IMR-90 (cell line): Measurements from ENCODE around the gene DOK6. TPM values are rescaled to one million over a fixed set of nuclear protein-coding genes. Genes with fewer than 3 reads are reported as not detected.

Experiments
- ATAC-seq: fragments of 200-7000 bp; cut with Tn5 transposase; 2 replicates; pipeline ENCODE4 v1.9.1; 2020; ENCODE audit warnings: low read depth, mild to moderate bottlenecking, moderate library complexity
- BruUV-seq: library from RNA; stranded (reverse); fragments of 400-500 nt; replicated peaks from 2 replicates; lab custom pipeline; 2021; lab: Mats Ljungman, UMichigan
- CTCF ChIA-PET: fragments of 300-600 bp; formaldehyde crosslinking; extraction: SDS; loops from one replicate; lab custom pipeline; 2021; ENCODE audit warnings: antibody characterized with exemption; lab: Yijun Ruan, JAX
- POLR2A ChIA-PET: fragments of 300-600 bp; sonication (Branson Sonifier 250); formaldehyde crosslinking; loops from one replicate; lab custom pipeline; 2022; ENCODE audit warnings: antibody characterized with exemption; ENCODE audit not compliant: unreplicated experiment; lab: Charles Lee
- DNase-seq: peaks from one replicate; pipeline ENCODE4 v3.0.0; 2013
- H2AFZ ChIP-seq: replicated peaks from 2 replicates; pipeline ENCODE3; 2013; ENCODE audit warnings: low read length, mild to moderate bottlenecking; ENCODE audit not compliant: poor library complexity
- H2AK5ac ChIP-seq: 2 replicates; pipeline ENCODE4 v1.6.1; 2013; ENCODE audit warnings: low read depth, low read length, inconsistent platforms
- H2AK9ac ChIP-seq: replicated peaks from 2 replicates; pipeline ENCODE3; 2013; ENCODE audit warnings: mild to moderate bottlenecking, low read depth, low read length, moderate library complexity; ENCODE audit not compliant: poor library complexity
- H2BK120ac ChIP-seq: 2 replicates; pipeline ENCODE4 v1.6.1; 2013; ENCODE audit warnings: low read depth, low read length, inconsistent platforms
- H2BK15ac ChIP-seq: 3 replicates; pipeline ENCODE4 v1.6.1; 2013; ENCODE audit warnings: low read depth, low read length, inconsistent platforms
- H2BK20ac ChIP-seq: 2 replicates; pipeline ENCODE4 v1.6.1; 2013; ENCODE audit warnings: low read depth, mild to moderate bottlenecking, inconsistent platforms, low read length, moderate library complexity
- H2BK5ac ChIP-seq: 2 replicates; pipeline ENCODE4 v1.6.1; 2013; ENCODE audit warnings: mild to moderate bottlenecking, low read depth, low read length, inconsistent platforms; ENCODE audit not compliant: poor library complexity, severe bottlenecking
- H3K14ac ChIP-seq: replicated peaks from 2 replicates; pipeline ENCODE4 v1.6.1; 2013; ENCODE audit warnings: low read depth, low read length, inconsistent platforms
- H3K18ac ChIP-seq: 2 replicates; pipeline ENCODE4 v1.6.1; 2013; ENCODE audit warnings: low read depth, low read length, control low read depth
- H3K23ac ChIP-seq: 2 replicates; pipeline ENCODE4 v1.6.1; 2013; ENCODE audit warnings: low read depth, low read length, inconsistent platforms
- H3K27ac ChIP-seq: 2 replicates; pipeline ENCODE4 v1.5.1; 2013; ENCODE audit warnings: mild to moderate bottlenecking, control low read depth, low read length; ENCODE audit not compliant: insufficient read depth
- H3K27me3 ChIP-seq: 2 replicates; pipeline ENCODE4 v1.6.1; 2013; ENCODE audit warnings: low read length; ENCODE audit not compliant: control insufficient read depth, insufficient read depth
- H3K36me3 ChIP-seq: 2 replicates; pipeline ENCODE4 v1.6.1; 2013; ENCODE audit warnings: low read length, mixed read lengths; ENCODE audit not compliant: control insufficient read depth, insufficient read depth
- H3K4ac ChIP-seq: 2 replicates; pipeline ENCODE4 v1.6.1; 2013; ENCODE audit warnings: low read depth, low read length, inconsistent platforms
- H3K4me1 ChIP-seq: 2 replicates; pipeline ENCODE4 v1.6.1; 2013; ENCODE audit warnings: low read length, mixed read lengths; ENCODE audit not compliant: control insufficient read depth, insufficient read depth
- H3K4me2 ChIP-seq: 2 replicates; pipeline ENCODE4 v1.6.1; 2013; ENCODE audit warnings: low read depth, mild to moderate bottlenecking, control low read depth, low read length, moderate library complexity
- H3K4me3 ChIP-seq: 2 replicates; pipeline ENCODE4 v1.5.1; 2013; ENCODE audit warnings: low read depth, mild to moderate bottlenecking, control low read depth, low read length, moderate library complexity; ENCODE audit not compliant: insufficient read depth
- H3K56ac ChIP-seq: 2 replicates; pipeline ENCODE4 v1.6.1; 2013; ENCODE audit warnings: low read length, inconsistent platforms; ENCODE audit not compliant: insufficient read depth; ENCODE audit errors: extremely low read depth
- H3K79me1 ChIP-seq, 2 experiments: 2 replicates each; pipeline ENCODE4 v1.6.1; 2013; ENCODE audit warnings: low read length in 2 of 2, inconsistent platforms in 1 of 2, low read depth in 1 of 2
- H3K9ac ChIP-seq: 2 replicates; pipeline ENCODE4 v1.6.1; 2013; ENCODE audit warnings: low read depth, low read length, control low read depth
- H3K9me1 ChIP-seq: 2 replicates; pipeline ENCODE4 v1.6.1; 2013; ENCODE audit warnings: low read length, inconsistent platforms; ENCODE audit not compliant: insufficient read depth
- H3K9me3 ChIP-seq: 2 replicates; pipeline ENCODE4 v1.6.1; 2013; ENCODE audit warnings: low read length; ENCODE audit not compliant: control insufficient read depth, insufficient read depth
- H4K20me1 ChIP-seq: 2 replicates; pipeline ENCODE4 v1.6.1; 2013; ENCODE audit warnings: low read length, inconsistent platforms; ENCODE audit not compliant: insufficient read depth
- H4K5ac ChIP-seq: 2 replicates; pipeline ENCODE4 v1.6.1; 2013; ENCODE audit warnings: mild to moderate bottlenecking, low read depth, low read length, control low read depth
- H4K8ac ChIP-seq, 2 experiments: 2 replicates each; pipeline ENCODE4 v1.6.1; 2013; ENCODE audit warnings: low read depth in 2 of 2, low read length in 2 of 2, control low read depth in 1 of 2, inconsistent platforms in 1 of 2
- H4K91ac ChIP-seq: 2 replicates; pipeline ENCODE4 v1.6.1; 2013; ENCODE audit warnings: low read depth, low read length, inconsistent platforms; ENCODE audit not compliant: insufficient read depth
- CHD1 ChIP-seq: IDR thresholded peaks from 2 replicates; pipeline ENCODE4 v1.6.1; 2012; ENCODE audit warnings: low read depth, low read length, improper control_type of control experiment
- FOS ChIP-seq: fragments of 150-350 bp; IDR thresholded peaks from 2 replicates; pipeline ENCODE4 v1.6.1; 2016; ENCODE audit warnings: low read depth, low read length
- POLR2A ChIP-seq: IDR thresholded peaks from 2 replicates; pipeline ENCODE4 v1.6.1; 2012; ENCODE audit warnings: mild to moderate bottlenecking, low read depth, low read length
- RCOR1 ChIP-seq: IDR thresholded peaks from 2 replicates; pipeline ENCODE4 v1.6.1; 2012; ENCODE audit warnings: mild to moderate bottlenecking, low read length, improper control_type of control experiment; ENCODE audit not compliant: insufficient replicate concordance
- SMC3 ChIP-seq: fragments of 150-350 bp; IDR thresholded peaks from 2 replicates; pipeline ENCODE4 v1.6.1; 2016; ENCODE audit warnings: low read depth, mild to moderate bottlenecking, antibody characterized with exemption, low read length, moderate library complexity
- WGBS, 2 experiments: methylation state at CpG; one replicate each; pipeline versions ENCODE4 v1.1.5 to v1.1.7; 2013; ENCODE audit warnings: missing lambda C conversion rate in 2 of 2; ENCODE audit not compliant: insufficient read length in 1 of 2; ENCODE audit errors: extremely low coverage in 2 of 2; 5-methylcytosine and 5-hydroxymethylcytosine counted together
- dilution Hi-C: fragments of 300-500 bp; cut with HindIII; formaldehyde crosslinking; loops from one replicate; pipeline ENCODE4 v1.14.3; 2018; ENCODE audit warnings: low sequenced_read_pairs; ENCODE audit not compliant: unreplicated experiment
- in situ Hi-C: fragments of 300-500 bp; cut with MboI; formaldehyde crosslinking; loops from 3 replicates; pipeline ENCODE4 v1.14.3; 2019; ENCODE audit warnings: low sequenced_read_pairs, inconsistent platforms, mixed read lengths
- intact Hi-C: fragments of 100-400 bp; cut with micrococcal nuclease; formaldehyde crosslinking; loops from 2 replicates; pipeline ENCODE4 v1.10.0; 2022
- polyA plus RNA-seq, 3 experiments: library from polyadenylated mRNA; depleted of rRNA; stranded (reverse); fragments of >200 nt; gene quantifications; 2 replicates each; pipeline ENCODE4 v1.2.3, GENCODE V29; 2012; ENCODE audit warnings: low replicate concordance in 1 of 3
- total RNA-seq: library from RNA; depleted of rRNA; stranded (reverse); fragments of >200 nt; gene quantifications from 2 replicates; pipeline ENCODE4 v1.2.3, GENCODE V29; 2012

The DOK6 gene
- total and polyA plus RNA-seq, 2 of the 4 experiments (the other 2 are of a cell fraction) = 1.9 to 2.7 TPM

DNA sequence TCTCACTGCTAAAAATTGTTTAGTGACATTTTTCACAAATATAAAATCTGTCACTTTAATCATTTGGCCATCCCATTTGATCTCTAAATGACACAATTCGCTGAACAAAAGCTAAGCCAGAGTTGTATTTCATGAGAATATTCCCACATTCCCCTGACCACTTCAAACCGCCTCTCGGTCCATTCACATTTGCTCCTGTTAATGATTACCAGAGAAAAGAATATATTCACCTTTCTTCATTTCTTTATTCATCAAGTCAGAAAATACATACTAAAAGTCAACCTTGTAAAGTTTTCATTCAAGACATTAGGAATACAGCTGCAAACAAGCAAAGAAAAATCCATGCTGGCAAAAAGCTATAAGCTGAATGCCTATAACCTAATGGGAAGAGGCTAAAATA is 225.5 kb downstream of the DOK6 start:
- no peak overlapping the region for H4K8ac ChIP-seq
- no peak overlapping the region for H3K9ac ChIP-seq
- no peaks in the 10 kb centered on the region for H3K79me1 ChIP-seq
- in situ Hi-C loops (no loop called here), intact Hi-C loops (no loop called here), dilution Hi-C loops (no loop called here)
- ATAC-seq (no peak), DNase-seq (no peak)
- no peak overlapping the region for H4K91ac ChIP-seq
- no peak overlapping the region for H2AFZ ChIP-seq
- H3K9me3 ChIP-seq = no peaks in the 10 kb centered on the region
- BruUV-seq = no TSS peak
- no peaks in the 10 kb centered on the region for H3K36me3 ChIP-seq
- no CpG with 5 or more reads among the region's 3 CpGs for WGBS, 2 experiments
- H4K20me1 ChIP-seq = no peaks in the 10 kb centered on the region
- TF ChIP-seq FOS (no peak), CHD1 (no peak), RCOR1 (no peak), POLR2A (no peak), SMC3 (no peak)
- no peak overlapping the region for H2BK20ac ChIP-seq
- POLR2A ChIA-PET = no interaction called here
- CTCF ChIA-PET = no interaction called here
- H3K14ac ChIP-seq = no peak overlapping the region
- H3K18ac ChIP-seq = no peak overlapping the region
- H3K27me3 ChIP-seq = no peaks in the 10 kb centered on the region
- H2BK15ac ChIP-seq = no peak overlapping the region
- H3K27ac ChIP-seq = no peak overlapping the region
- no peak overlapping the region for H3K56ac ChIP-seq
- no peak overlapping the region for H3K4me2 ChIP-seq
- H2BK120ac ChIP-seq = no peak overlapping the region
- no peak overlapping the region for H2BK5ac ChIP-seq
- H4K5ac ChIP-seq = no peak overlapping the region
- no peak overlapping the region for H2AK9ac ChIP-seq
- no peak overlapping the region for H3K4ac ChIP-seq
- H3K23ac ChIP-seq = no peak overlapping the region
- no peak overlapping the region for H2AK5ac ChIP-seq
- no peak overlapping the region for H3K4me3 ChIP-seq
- H3K9me1 ChIP-seq = no peaks in the 10 kb centered on the region
- 0 out of 2 replicates have a peak, but pooled peaks cover 2% of the 10 kb centered on the region for H3K4me1 ChIP-seq
